Smooth muscle cell (in vitro differentiated cells): ENCODE data around the gene PADI2. TPM values are rescaled to one million over a fixed set of nuclear protein-coding genes. Genes with fewer than 3 reads are reported as not detected.

Experiments
- DNase-seq: peaks from one replicate; lab custom pipeline; 2025; ENCODE audit not compliant: unreplicated experiment; lab: John Stamatoyannopoulos, UW
- H2AFZ ChIP-seq: fragments of 200-600 bp; sonication (generic); 2 replicates; pipeline ENCODE4 v1.6.0; 2016; ENCODE audit warnings: antibody characterized with exemption, low read depth, mild to moderate bottlenecking
- H3F3A ChIP-seq: fragments of 200-600 bp; sonication (generic); 2 replicates; pipeline ENCODE4 v1.6.0; 2017; ENCODE audit warnings: antibody characterized with exemption, low read depth
- H3K27ac ChIP-seq: fragments of 200-600 bp; sonication (generic); 2 replicates; pipeline ENCODE4 v1.5.1; 2016; ENCODE audit warnings: low read depth, mild to moderate bottlenecking
- H3K27me3 ChIP-seq: fragments of 200-600 bp; sonication (generic); 2 replicates; pipeline ENCODE4 v1.6.1; 2016; ENCODE audit warnings: low read depth, mild to moderate bottlenecking
- H3K36me3 ChIP-seq: fragments of 200-600 bp; sonication (generic); 2 replicates; pipeline ENCODE4 v1.5.1; 2016; ENCODE audit warnings: low read depth
- H3K4me1 ChIP-seq: fragments of 200-600 bp; sonication (generic); 2 replicates; pipeline ENCODE4 v1.5.1; 2016; ENCODE audit warnings: low read depth
- H3K4me2 ChIP-seq: fragments of 200-600 bp; sonication (generic); 2 replicates; pipeline ENCODE4 v1.6.0; 2016; ENCODE audit warnings: mild to moderate bottlenecking
- H3K4me3 ChIP-seq: fragments of 200-600 bp; sonication (generic); 2 replicates; pipeline ENCODE4 v1.5.1; 2016; ENCODE audit warnings: mild to moderate bottlenecking
- H3K79me2 ChIP-seq: fragments of 200-600 bp; sonication (generic); 2 replicates; pipeline ENCODE4 v1.6.0; 2016; ENCODE audit warnings: low read depth, mild to moderate bottlenecking
- H3K9ac ChIP-seq: fragments of 200-600 bp; sonication (generic); 2 replicates; pipeline ENCODE4 v1.6.0; 2016; ENCODE audit warnings: low read depth
- H3K9me3 ChIP-seq: fragments of 200-600 bp; sonication (generic); replicated peaks from 2 replicates; pipeline ENCODE4 v1.5.1; 2016; ENCODE audit warnings: low read depth
- H4K20me1 ChIP-seq: fragments of 200-600 bp; sonication (generic); 2 replicates; pipeline ENCODE4 v1.6.0; 2016; ENCODE audit warnings: low read depth
- CTCF ChIP-seq: fragments of 200-600 bp; sonication (generic); IDR thresholded peaks from 2 replicates; pipeline ENCODE4 v1.5.1; 2017; ENCODE audit warnings: borderline replicate concordance, mild to moderate bottlenecking, antibody characterized with exemption; ENCODE audit not compliant: insufficient read depth, poor library complexity, severe bottlenecking
- WGBS: methylation state at CpG from one replicate; pipeline ENCODE4 v1.1.7; 2016; ENCODE audit warnings: low lambda C conversion rate; 5-methylcytosine and 5-hydroxymethylcytosine counted together
- polyA plus RNA-seq: library from polyadenylated mRNA; unstranded; fragments of >200 nt; fragmentation: Nextera tagmentation; extraction: Ambion mirVana; gene quantifications from 2 replicates; pipeline ENCODE4 v1.2.1, GENCODE V29; 2016
- total RNA-seq: library from RNA; depleted of rRNA; stranded (reverse); fragments of >200 nt; gene quantifications from 2 replicates; pipeline ENCODE4 v1.2.3, GENCODE V29; 2014

PADI2 gene
- total and polyA plus RNA-seq, 2 experiments from 2014 or later: not detected

- WGBS: 92% methylated on average over 1 of the region's 1 CpG
- TF ChIP-seq CTCF: no peak
- Histone ChIP-seq H3K4me1 (no peaks in the 10 kb centered on the region), H4K20me1 (no peaks in the 10 kb centered on the region), H3K4me3 (no peak overlapping the region), H3K27ac (no peak overlapping the region), H3K9me3 (no peaks in the 10 kb centered on the region), H3K36me3 (peaks cover 5% of the 10 kb centered on the region), H3F3A (no peaks in the 10 kb centered on the region), H3K27me3 (no peaks in the 10 kb centered on the region), H3K9ac (no peak overlapping the region), H2AFZ (no peak overlapping the region), H3K4me2 (no peak overlapping the region), H3K79me2 (no peaks in the 10 kb centered on the region)
- DNase-seq: no peak
Observed at GRCh38 chr1:17024721-17025120, 94.5 kb downstream of the PADI2 start.

GRCh38 chr1:17023573-17023972, 95.7 kb downstream of the PADI2 start:
- Histone ChIP-seq H3K27me3 (no peaks in the 10 kb centered on the region), H3K9ac (no peak overlapping the region), H3K27ac (no peak overlapping the region), H4K20me1 (no peaks in the 10 kb centered on the region), H3K36me3 (peaks cover 5% of the 10 kb centered on the region), H3K4me1 (no peaks in the 10 kb centered on the region), H3K79me2 (no peaks in the 10 kb centered on the region), H3K9me3 (no peaks in the 10 kb centered on the region), H3K4me2 (no peak overlapping the region), H2AFZ (no peak overlapping the region), H3F3A (peaks cover 4% of the 10 kb centered on the region), H3K4me3 (no peak overlapping the region)
- WGBS: 75% methylated on average over 3 of the region's 3 CpGs
- TF ChIP-seq CTCF: no peak
- DNase-seq: no peak

- no peak for DNase-seq
- Histone ChIP-seq H3K79me2 (no peaks in the 10 kb centered on the region), H3K4me3 (no peak overlapping the region), H3K4me2 (no peak overlapping the region), H2AFZ (no peak overlapping the region), H3K27me3 (no peaks in the 10 kb centered on the region), H3K9me3 (no peaks in the 10 kb centered on the region), H4K20me1 (no peaks in the 10 kb centered on the region), H3K27ac (no peak overlapping the region), H3F3A (peaks cover 4% of the 10 kb centered on the region), H3K36me3 (peaks cover 5% of the 10 kb centered on the region), H3K9ac (no peak overlapping the region), H3K4me1 (no peaks in the 10 kb centered on the region)
- no peak for TF ChIP-seq CTCF
- WGBS: 62% methylated on average over 4 of the region's 4 CpGs
Observed at GRCh38 chr1:17023102-17023501, 96.1 kb downstream of the PADI2 start.

GRCh38 chr1:17021896-17022295, 97.4 kb downstream of the PADI2 start:
- no peak overlapping the region for H3K9ac ChIP-seq
- 86% methylated on average over 10 of the region's 10 CpGs for WGBS
- H3K27me3 ChIP-seq: no peaks in the 10 kb centered on the region
- peaks cover 5% of the 10 kb centered on the region for H3K36me3 ChIP-seq
- no peak overlapping the region for H2AFZ ChIP-seq
- no peak overlapping the region for H3K27ac ChIP-seq
- H3K4me2 ChIP-seq: no peak overlapping the region
- no peak for DNase-seq
- no peaks in the 10 kb centered on the region for H3K9me3 ChIP-seq
- H3K4me3 ChIP-seq: no peak overlapping the region
- H3F3A ChIP-seq: peaks cover 11% of the 10 kb centered on the region
- H4K20me1 ChIP-seq: no peaks in the 10 kb centered on the region
- no peaks in the 10 kb centered on the region for H3K4me1 ChIP-seq
- TF ChIP-seq CTCF: no peak
- H3K79me2 ChIP-seq: no peaks in the 10 kb centered on the region
